NCI-H446 treated with DMSO at 0.1 percent for 48 hours (cell line): ENCODE data around the gene CCDC188.

Experiments used
- DNase-seq: peaks from one replicate; lab custom pipeline; 2025; lab: John Stamatoyannopoulos, UW

Gene CCDC188

DNA sequence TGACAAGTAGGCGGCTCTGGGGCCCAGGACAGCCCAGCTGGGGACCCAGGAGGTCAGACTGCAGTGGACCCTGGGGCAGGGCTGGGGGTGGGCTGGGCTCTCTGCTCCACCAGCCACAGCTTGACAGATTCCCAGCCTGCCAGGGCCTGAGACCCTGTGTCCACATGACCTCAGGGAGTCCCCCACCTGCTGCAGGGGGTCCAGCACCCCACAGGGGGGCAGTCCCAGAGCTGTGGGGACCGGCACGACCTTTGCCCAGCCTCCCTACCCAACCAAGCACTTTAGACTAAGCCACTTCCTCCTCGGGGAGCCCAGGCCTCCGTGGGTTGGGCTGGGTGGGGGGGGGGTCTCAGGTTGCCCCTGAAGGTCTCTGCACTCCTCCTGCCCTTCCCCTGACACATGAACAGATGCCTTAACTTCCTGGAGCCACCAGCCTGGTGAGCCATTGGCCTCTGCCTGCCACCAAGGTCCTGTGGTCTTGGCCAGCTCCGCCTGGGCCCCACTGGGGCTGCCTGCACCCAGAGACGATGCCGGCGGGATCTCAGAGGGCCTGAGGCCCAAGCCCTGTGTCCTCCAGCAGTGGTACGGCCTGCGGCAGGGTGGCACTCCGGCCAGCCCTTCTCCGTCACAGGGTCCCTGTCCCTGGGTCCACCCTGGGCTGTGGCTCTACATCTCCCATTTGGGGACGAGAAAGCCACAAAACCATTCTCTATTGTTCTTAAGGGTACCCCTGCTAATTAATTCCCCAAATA is 3.4 kb downstream of the CCDC188 start:
- DNase-seq, result no peak

DNA sequence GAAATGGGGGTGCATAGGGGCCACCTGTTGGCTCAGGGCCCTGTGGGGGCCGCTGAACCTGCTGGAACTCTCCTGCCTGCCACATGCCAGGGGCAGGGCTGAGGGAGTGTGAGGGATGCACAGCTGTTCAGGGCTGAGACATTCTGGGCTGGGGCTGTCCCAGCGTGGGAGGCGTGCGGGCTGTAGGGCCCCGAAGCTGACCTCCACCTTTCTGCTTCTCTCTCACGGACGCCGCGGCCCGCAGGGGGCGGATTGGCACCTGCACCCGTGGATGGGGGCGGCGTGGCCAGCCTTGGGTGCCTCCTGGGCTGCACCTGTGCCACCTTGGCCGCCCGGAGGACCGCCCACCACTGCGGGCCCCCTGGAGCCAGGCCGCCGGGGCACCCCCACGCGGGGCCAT is 4.1 kb downstream of the CCDC188 start:
- DNase-seq, result no peak

DNA sequence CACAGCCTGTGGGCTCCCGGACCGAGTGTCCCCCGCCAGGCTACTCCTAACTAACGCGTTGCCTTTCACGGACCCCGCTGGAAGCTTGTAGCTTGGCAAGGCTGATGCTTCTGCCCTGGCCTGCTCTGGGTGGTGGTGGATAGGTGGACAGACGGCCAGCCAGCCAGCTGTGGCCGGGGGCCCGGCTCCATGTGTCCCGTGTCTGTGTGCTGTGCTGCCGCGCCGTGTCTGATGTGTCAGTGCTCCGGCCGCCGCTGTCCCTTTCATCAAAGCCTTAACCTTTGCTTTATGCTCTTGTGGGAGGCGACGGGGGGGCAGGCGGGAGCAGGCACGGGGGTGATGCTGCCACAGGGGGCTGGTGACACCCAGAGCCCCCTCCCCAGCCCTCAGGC is 5.0 kb downstream of the CCDC188 start:
- no peak for DNase-seq

DNA sequence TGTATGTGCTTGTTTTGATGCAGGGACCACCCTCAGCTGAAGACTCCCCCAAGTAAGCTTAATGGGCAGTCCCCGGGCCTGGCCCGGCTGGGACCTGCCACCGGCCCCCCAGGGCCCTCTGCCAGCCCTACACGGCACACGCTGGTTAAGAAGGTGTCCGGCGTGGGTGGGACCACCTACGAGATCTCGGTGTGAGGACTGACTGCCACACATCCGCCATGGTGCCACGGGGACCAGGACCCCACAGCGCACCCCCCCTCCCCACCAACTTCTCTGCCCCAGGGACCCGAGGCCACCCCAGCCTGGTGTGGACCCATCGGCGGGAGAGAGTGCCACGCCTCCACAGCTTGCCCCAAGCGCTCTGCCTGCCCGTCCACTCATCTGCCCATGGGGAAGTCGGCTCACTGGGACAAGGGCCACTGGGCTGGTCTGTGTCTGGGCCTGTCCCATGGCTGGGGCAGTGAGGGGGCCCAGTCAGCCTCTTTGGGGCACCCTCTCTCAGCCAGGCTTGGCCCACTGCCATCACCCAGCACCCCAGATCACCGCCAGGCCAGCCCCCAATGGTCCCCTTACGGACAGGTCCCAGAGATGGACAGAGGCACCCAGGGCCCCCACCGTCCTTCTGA is 5.5 kb downstream of the CCDC188 start:
- DNase-seq, result no peak

DNA sequence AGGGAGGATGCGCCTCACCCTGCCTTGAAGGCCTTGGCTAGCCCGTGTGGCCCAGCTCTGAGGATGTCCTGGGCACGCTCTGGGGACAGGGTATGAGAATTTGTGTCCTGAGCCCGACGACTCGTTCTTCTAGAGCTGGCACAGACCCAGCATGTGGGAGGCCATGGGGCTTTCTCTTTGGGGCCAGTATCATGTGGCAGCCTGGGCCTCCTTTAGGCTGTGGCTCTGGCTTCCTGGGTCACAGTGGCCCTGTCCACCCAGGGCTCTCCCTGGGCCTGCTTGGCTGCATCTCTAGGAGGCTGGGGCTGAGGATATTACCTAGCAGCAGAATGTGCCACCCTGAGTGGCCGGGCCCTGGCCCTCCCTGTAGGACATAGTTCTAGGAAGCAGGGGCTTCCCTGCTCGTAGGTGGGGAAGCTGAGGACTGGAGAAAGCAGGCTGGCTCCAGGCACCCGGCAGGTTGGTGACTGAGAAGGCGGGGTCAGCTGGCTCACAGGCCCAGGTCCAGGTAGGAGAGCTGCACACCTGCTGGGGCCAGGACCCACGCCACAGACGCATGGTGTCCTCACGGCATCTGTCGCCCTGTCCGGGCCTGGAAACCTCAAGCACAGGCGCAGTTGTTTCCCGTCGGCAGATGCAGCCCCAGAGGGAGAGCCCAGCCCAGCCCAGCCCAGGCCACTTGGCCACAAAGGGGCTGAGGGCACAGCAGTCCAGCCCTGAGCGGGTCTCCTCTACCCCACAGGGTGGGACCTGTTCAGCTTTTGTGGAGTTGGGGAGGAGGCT is 6.8 kb downstream of the CCDC188 start:
- no peak for DNase-seq

DNA sequence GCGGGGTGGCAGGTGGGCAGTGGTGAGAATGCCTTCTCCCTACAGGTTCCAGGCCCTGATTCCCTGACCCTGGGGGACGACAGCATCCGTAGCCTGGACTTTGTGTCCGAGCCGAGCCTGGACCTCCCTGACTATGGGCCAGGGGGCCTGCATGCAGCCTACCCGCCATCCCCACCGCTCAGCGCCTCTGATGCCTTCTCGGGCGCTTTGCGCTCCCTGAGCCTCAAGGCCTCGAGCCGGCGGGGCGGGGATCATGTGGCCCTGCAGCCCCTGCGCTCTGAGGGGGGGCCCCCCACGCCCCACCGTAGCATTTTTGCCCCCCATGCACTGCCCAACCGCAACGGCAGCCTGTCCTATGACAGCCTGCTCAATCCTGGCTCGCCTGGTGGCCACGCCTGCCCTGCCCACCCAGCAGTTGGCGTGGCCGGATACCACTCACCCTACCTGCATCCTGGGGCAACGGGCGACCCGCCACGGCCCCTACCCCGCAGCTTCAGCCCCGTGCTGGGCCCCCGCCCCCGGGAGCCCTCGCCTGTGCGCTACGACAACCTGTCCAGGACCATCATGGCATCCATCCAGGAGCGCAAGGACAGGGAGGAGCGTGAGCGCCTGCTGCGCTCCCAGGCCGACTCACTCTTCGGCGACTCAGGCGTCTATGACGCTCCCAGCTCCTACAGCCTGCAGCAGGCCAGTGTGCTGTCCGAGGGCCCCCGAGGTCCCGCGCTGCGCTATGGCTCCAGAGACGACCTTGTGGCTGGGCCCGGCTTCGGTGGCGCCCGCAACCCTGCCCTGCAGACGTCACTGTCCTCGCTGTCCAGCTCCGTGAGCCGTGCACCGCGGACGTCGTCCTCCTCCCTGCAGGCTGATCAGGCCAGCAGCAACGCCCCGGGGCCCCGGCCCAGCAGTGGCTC is 7.9 kb downstream of the CCDC188 start:
- no peak for DNase-seq

DNA sequence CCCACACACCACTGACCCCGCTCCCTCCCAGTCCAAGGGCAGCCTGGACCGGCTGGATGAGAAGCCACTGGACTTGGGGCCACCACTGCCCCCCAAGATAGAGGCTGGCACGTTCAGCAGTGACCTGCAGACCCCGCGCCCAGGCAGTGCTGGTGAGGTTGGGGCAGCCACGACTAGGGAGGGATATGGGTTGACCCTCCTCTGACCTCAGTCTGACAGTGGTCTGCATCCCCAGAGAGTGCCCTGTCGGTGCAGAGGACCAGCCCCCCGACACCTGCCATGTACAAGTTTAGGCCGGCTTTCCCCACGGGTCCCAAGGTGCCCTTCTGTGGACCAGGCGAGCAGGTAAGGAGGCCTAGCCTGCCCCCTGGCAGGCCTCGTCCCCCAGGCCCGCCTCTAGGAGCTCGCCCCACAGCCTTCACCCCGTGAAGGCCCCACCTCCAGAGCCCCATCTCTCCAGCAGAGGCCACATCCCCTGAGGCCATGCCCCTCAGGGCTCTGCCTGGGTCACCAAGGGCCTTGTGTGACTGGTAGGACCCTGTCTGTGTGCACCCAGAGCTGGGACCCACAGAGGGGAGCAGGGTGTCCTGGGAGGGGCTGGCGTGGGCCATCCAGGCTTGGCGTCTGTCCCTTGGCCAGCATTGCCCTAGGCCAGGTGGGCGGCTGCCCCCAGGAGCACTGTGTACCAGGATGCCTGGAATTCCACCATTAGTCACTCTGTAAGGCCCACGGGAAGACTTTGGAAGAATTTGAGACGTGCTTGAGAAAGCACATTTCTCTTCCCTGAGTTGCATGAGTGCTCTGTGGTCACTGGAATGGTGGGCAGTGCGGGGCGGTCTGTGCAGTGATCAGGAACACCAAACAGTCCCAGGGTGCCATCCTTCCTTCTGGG is 9.4 kb downstream of the CCDC188 start:
- no peak for DNase-seq

DNA sequence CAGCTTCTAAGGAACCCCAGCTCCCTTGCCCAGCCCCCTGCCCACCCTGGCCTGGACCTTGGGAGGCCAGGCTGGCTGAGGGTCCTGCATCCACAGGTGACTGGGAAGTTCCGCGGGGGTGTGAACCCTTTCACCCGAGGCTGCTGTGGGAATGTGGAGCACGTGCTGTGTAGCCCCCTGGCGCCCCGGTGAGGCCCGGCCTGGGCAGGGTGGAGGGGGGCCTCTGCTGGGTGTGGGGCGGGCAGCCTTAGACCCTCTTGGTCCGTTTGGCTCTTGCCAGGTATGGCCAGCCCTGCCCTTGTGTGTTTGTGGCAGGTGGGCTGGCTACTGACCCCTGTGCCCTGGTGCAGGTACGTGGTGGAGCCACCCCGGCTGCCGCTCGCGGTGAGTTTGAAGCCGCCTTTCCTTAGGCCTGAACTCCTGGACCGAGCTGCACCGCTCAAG is 10.3 kb downstream of the CCDC188 start:
- no peak for DNase-seq

DNA sequence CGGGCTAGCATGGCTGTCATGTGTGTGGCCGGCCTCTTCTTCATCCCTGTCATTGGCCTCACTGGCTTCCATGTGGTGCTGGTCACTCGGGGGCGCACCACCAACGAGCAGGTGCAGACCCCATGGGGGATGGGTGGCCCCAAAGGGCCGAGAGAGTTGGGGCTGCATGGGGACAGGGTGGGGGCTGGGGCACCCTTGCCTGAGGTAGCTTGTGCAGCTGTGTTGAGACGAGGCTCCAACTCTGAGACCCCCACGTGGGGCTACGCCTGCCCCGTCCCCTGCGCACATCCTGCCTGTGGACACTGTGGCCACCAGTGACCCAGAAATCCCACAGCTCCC is 10.8 kb downstream of the CCDC188 start:
- no peak for DNase-seq

DNA sequence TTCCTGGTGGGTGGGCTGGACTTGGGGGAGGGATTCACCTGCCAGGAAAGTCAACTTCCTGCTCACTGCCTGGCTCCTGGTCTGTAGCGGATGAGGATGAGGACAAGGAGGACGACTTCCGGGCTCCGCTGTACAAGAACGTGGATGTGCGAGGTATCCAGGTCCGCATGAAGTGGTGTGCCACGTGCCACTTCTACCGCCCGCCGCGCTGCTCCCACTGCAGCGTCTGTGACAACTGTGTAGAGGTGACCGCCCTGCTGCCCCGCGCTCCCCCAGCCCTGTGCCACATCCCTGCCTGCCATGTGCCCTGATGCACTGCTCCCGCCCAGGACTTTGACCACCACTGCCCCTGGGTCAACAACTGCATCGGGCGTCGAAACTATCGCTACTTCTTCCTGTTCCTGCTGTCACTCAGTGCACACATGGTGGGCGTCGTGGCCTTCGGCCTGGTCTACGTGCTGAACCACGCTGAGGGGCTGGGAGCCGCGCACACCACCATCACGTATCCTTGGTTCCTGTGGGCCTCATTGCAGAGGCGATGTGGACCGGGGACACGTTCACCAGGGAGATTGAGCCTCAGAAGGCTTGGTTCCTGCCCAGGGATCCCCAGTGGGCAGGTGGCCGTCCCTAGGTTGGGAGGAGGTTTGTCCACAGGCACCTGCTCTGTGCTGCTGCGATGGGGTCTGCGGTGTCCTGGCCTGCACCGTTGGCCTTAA is 11.3 kb downstream of the CCDC188 start:
- DNase-seq, result no peak

DNA sequence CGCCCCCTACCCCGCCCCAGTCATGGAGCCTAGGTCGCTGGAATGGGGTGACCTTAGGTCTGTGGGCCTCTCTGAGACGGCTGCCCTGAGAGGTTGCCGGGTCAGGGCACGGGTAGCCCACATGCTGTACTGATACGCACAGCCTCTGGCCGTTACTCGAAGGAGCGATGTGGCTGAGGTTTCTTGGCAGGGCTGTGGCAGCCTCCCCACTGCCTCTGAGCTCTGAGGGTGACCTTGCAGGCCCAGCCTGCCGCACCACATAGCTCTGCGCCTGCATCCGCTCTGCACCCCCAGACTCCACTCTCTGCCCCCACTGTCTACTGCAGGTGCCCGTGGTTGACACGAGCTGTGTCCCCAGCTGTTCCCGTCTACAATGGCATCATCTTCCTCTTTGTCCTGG is 12.0 kb downstream of the CCDC188 start:
- no peak for DNase-seq

DNA sequence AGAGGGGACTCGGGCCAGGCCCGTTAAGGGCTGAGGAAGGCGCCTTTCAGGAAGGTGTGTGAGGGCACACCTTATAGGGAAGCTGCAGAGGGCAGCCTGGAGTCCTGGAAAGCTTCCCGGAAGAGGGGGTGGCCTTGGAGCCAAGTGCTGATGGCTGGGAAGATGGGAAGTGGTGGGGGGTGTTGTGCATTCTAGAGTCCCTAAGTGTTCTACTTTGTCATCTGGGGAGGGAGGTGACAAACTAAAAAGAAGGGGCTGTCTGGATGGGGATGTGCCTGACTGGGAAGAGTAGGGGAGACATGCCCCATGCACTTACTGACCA is 12.5 kb downstream of the CCDC188 start:
- DNase-seq, result no peak

DNA sequence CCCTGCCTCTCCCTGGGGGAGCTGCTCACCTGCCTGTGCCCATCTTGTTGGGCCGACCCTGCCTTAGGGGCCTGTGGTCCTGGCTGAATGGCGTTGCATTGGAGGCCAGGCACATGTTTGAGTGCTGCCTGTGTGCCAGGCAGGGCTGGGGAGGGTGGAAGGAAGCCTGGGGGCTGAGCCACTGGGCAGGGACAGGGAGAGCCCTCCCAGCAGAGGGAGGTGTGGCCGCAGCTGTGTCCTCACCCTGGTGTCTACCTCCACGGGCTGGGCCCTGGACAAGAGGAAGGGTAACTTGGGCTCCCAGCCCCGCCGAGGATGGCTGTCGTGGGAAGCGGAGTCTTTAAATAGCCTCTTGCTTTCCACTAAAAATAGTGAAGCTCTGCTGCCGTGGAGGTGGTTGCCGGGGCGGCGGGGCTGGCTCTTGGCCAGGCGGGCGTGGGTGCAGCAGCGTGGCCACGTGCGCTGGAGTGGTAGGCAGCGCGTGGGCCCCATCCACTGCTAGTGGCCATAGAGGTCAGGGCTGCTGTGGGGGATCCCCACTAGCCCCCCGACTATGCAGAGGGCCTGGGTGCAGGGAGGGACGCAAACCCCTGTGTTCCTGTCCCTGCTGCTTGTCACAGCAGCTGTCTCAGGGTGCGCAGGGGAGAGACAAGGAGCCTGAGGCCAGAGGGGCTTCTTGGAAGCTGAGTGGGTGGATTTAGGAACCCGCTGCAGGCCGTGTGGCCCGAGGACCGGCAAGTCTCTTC is 13.0 kb downstream of the CCDC188 start:
- DNase-seq, result no peak

DNA sequence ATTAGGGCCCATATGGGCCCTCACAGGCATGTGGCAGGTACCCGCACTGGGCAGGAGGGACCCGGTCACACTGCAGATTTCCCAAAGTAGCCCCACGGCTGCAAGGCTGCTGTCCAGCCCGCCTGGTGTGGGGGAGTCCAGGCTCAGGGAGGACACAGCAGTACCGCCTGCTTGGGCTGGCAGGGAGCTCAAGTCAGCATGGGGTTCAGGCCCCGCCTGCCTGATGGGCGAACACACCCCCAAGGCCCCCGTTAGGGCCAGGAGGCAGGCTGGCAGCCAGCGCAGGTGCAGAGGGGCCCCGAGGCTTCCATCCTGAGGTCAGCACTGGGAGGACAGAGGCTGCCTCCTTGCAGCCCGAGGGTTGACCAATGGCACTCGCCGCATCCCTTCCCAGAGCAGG is 13.7 kb downstream of the CCDC188 start:
- DNase-seq, result no peak

DNA sequence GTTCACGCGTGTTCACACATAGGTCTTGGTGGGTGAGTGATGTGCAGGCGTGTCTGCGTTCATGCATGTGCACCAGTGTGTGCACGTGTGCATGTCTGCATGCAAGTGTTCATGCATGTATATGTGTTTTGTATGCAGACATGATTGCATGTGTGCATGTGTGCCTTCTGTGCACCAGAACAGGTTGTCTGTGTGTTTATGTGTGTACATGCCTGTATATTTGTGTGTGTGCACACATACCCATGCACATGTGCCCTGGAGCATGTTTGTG is 14.3 kb downstream of the CCDC188 start:
- no peak for DNase-seq

DNA sequence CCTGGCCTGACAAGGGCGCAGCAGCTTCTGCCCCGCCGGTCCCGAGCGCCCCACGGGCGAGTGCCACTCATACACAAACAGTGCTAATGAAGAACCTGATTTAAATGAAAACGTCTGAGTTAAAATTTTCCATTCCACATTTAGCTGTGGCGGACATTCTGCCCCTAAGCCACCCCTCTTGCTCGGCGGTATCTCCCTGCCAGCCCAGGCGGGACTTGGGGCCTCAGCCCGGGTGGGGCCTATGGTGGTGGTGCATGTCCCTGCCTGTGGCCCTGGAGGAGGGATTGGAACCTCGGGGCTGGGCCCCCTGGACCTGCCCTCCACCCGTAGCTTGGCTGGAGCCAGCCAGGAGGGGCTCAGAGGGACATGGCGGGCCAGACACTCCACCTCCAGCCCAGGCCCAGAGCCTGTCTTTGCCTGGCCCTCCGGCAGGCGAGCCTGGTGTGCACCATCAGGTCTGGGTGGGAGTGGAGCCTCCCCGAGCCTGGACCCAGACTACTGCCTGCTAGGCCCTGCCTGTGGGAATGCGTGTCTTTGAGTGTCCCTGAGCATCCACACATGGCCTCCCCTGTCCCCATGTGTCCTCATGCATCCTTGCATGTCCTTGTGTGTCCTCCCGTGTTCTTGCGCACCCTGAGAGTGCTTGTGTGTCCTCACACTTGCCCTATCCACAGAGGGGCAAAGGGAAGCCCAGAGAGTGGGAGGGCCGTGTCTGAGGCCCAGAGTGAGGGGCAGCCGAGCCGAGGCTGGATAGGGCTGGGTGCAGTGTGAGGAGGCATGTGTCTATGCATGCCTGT is 14.9 kb downstream of the CCDC188 start:
- no peak for DNase-seq

DNA sequence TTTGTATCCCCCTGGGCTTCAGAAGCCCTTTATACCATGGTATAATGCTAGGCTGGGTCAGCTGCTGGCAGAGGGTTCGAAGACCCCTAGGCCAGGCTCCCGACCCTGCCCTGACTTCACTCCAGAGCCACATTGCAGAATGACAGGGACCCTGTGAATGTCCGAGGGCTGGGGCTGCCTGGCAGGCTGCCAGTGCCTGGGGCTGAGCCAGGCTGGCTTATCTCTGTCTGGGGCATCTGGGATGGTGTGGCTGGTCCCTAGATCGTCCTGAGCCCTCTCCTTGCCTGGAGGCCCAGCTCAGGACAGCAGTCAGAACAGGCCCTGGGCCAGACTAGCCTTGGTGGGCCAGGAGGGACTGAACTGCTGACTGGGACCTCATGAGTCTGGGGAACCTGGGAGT is 15.6 kb downstream of the CCDC188 start:
- no peak for DNase-seq

DNA sequence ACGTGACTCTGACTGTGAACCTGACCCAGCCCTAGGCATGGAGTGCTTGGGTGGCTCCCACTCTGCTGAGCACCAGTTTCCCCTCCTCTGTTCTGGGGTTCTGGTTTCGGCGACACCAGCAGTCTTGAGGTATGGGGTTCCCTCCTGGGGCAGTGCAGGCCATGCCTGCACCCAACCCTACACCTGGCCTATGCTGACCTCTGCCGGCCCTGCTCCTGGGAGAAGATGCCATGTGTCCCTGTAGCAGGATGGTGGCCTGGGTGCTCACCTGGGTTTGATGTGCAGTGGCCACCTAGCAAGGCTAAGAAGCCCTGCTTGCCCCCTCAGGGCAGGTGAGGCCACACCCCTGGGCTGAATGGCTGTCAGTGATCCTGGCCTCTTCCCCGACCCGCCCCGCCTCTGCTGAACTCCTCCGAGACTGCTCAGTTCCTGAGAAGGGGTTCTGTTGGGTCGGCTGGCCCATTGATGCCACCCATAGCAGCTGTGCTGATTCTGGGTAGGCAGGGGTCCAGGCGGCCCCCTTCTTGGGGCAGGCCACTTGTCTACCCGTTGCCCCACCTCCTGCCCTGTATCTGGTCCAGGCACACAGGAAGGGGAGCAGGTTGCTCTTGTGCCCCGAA is 16.8 kb downstream of the CCDC188 start:
- no peak for DNase-seq

DNA sequence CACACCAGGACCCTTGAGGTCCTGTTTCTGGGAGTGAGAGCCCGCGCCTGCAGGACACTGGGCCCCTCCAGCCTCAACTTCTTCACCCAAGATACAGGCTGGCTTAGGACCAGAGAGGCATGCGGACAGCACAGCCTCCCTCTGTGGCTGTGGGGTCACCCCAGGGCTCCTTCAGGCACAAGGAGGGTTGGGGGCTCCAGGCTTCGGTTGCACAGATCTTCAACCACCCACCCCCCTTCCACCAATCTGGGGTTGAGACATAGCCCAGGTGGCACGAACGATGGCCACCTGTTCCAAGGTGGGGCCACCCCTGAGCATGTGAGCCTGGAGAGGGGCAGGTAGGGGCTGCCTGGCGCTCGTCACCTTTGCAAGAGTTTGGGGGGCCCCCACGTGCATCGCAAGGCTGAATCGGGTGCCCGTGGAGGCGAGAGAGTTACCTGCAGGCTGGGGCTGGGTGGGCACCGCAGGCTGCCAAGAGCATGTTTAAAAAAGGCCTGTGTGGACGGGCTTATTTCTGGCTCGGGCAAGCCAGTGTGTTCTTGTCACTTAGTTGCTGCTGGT is 18.1 kb downstream of the CCDC188 start:
- DNase-seq, result no peak
